Measurements from ENCODE around the gene C1orf105. TPM values are rescaled to one million over a fixed set of nuclear protein-coding genes. Genes with fewer than 3 reads are reported as not detected.

The C1orf105 gene
- total and polyA plus RNA-seq, 8 donors = 0.37 TPM; not detected in 7

- no peaks in the 10 kb centered on the region for H3K4me1 ChIP-seq
- no peaks in the 10 kb centered on the region for H3K9me3 ChIP-seq
- intact Hi-C loops (cut with DNase I; ENCODE audit: low total_unique reads) = no loop called here
- no peak overlapping the region for H3K27ac ChIP-seq
- no peaks in the 10 kb centered on the region for H3K36me3 ChIP-seq
- 65 to 77% (median 72%) methylated on average over 3 of the region's 3 CpGs for WGBS, 5 donors
- H3K4me3 ChIP-seq = no peak overlapping the region
- H3K27me3 ChIP-seq = no peaks in the 10 kb centered on the region
- TF ChIP-seq POLR2A (IDR thresholded peaks at IDR 0.05) (no peak), EP300 (IDR thresholded peaks at IDR 0.05) (no peak), POLR2AphosphoS5 (IDR thresholded peaks at IDR 0.05) (no peak), CTCF (IDR thresholded peaks at IDR 0.05) (no peak)
- no peak for DNase-seq
These were observed 66.4 kb downstream of the C1orf105 start for GRCh38 chr1:172486805-172487454.

GRCh38 chr1:172487550-172487949 lies 67.1 kb downstream of the C1orf105 start:
- no peaks in the 10 kb centered on the region for H3K27me3 ChIP-seq
- no peak overlapping the region for H3K4me3 ChIP-seq
- TF ChIP-seq EP300 (IDR thresholded peaks at IDR 0.05) (no peak), POLR2A (IDR thresholded peaks at IDR 0.05) (no peak), CTCF (IDR thresholded peaks at IDR 0.05) (no peak), POLR2AphosphoS5 (IDR thresholded peaks at IDR 0.05) (no peak)
- H3K36me3 ChIP-seq = no peaks in the 10 kb centered on the region
- DNase-seq = no peak
- 76 to 82% (median 81%) methylated on average over 4 of the region's 4 CpGs for WGBS, 5 donors
- no peaks in the 10 kb centered on the region for H3K4me1 ChIP-seq
- intact Hi-C loops (cut with DNase I; ENCODE audit: low total_unique reads) = no loop called here
- H3K27ac ChIP-seq = no peak overlapping the region
- no peaks in the 10 kb centered on the region for H3K9me3 ChIP-seq

GRCh38 chr1:172488393-172488792 lies 67.9 kb downstream of the C1orf105 start:
- WGBS, 5 donors = 85 to 97% (median 95%) methylated on average over 3 of the region's 3 CpGs
- Histone ChIP-seq H3K36me3 (no peaks in the 10 kb centered on the region), H3K4me3 (no peak overlapping the region), H3K27ac (no peak overlapping the region), H3K9me3 (no peaks in the 10 kb centered on the region), H3K4me1 (no peaks in the 10 kb centered on the region), H3K27me3 (no peaks in the 10 kb centered on the region)
- intact Hi-C loops (cut with DNase I; ENCODE audit: low total_unique reads) = no loop called here
- DNase-seq = no peak
- no peak for TF ChIP-seq POLR2AphosphoS5 (IDR thresholded peaks at IDR 0.05)
- no peak for TF ChIP-seq CTCF (IDR thresholded peaks at IDR 0.05)
- TF ChIP-seq POLR2A (IDR thresholded peaks at IDR 0.05) = no peak
- TF ChIP-seq EP300 (IDR thresholded peaks at IDR 0.05) = no peak

GRCh38 chr1:172489847-172490246 lies 69.4 kb downstream of the C1orf105 start:
- Histone ChIP-seq H3K27me3 (no peaks in the 10 kb centered on the region), H3K36me3 (no peaks in the 10 kb centered on the region), H3K4me1 (no peaks in the 10 kb centered on the region), H3K9me3 (no peaks in the 10 kb centered on the region), H3K4me3 (no peak overlapping the region), H3K27ac (no peak overlapping the region)
- DNase-seq = no peak
- intact Hi-C loops (cut with DNase I; ENCODE audit: low total_unique reads) = no loop called here
- TF ChIP-seq POLR2A (IDR thresholded peaks at IDR 0.05) (no peak), EP300 (IDR thresholded peaks at IDR 0.05) (no peak), CTCF (IDR thresholded peaks at IDR 0.05) (no peak), POLR2AphosphoS5 (IDR thresholded peaks at IDR 0.05) (no peak)
- WGBS, 5 donors = 67 to 79% (median 74%) methylated on average over 3 of the region's 3 CpGs
